COLO829 (cell line): ENCODE data around the gene LTO1.

Experiments used
- DNase-seq: peaks from one replicate; pipeline ENCODE4 v3.0.0; 2012; ENCODE audit warnings: low spot score

Gene LTO1

DNA sequence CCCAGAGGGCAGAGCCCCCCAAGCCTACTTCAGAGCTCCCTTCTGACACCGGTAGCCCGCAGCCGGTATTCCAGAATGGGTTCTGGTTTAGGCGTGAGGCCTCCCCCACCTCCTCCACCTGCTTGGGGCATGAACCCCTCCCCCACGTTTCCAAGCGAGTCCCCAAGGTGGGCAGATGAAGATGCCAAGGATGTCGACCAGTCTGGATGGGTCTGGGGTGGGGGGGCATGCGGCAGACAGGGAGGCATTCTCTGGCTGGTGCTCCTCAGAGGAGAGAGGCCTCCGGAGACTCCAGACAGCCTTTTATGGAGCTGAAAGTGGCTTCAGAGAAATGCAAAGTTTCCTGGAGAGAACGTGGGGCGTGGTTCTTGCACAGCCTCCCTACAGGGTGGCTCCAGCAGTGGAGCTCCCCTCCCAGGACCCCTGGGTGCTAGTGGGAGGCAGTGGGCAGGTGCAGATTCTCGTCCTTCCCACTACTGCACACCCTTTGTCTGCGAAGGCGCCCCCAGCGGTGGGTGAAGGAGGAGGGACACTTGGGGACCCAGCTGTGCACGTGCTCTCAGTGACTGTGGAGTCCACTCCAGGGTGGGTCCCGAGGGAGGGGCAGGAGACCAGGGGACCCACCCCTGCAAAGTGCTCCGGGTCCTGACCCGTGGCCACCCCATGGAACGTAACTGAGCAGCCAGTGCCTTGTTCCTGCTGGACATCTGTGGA is 30.0 kb downstream of the LTO1 start:
- DNase-seq, result no peak

DNA sequence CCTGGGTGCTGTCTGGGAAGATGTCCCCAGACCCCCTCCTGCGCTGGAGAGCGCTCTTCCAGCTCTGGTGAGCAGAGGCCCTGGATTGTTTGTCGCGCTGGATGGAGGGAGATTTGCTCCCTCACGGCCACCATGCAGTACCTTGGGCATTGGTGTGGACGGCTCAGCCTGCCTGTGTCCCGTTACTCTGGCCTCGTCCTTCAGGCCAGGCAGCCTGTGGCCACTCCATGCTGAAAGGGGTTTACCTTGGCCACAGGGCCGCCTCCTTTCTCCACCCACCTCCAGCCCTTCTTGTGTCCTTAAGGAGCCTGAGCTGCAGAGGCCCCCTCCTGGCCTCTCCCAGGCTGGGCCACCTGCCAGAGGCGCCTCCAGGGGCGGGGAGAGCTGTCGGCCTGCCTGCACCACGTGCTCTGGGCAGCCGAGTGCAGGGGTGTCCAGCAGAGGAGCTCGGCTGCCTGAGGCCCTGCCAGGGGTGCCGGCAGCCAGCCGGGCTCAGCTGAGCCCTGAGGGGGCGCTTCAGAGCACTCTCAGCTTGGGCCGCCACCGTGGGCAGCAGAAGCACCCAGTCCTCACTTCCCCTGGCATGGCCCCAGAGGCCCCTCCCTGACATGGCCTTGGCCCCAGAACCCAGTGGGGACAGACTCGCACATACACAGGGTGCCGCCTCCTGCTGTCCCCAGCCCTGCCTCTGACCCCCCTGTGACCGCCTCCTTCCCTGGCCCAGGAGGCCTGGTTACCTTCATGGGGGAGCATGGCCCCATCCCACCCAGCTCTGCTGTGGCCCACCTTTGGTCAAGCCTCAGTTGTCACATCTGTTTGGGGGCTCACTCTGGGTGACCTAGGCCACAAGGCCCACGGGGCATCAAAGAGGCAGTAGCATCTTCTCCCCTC is 30.8 kb downstream of the LTO1 start:
- no peak for DNase-seq

DNA sequence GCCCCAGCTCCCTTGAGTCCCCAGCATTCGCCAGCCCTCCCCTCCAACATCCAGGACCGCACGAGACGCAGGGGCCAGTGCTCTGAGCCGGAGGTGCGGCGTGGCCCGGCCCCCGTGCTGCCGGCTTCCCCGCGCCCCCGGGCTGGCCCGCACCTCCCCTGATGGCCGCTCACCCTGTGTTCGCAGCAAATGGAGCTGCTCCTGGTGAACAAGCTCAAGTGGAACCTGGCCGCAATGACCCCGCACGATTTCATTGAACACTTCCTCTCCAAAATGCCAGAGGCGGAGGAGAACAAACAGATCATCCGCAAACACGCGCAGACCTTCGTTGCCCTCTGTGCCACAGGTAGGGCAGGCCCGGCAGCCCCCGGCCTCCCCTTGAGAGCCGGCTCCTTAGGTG is 31.5 kb downstream of the LTO1 start:
- no peak for DNase-seq

- no peak for DNase-seq
Measured at GRCh38 chr11:69642913-69643632, 32.1 kb downstream of the LTO1 start.

- DNase-seq, result no peak
Measured at GRCh38 chr11:69642549-69642912, 32.6 kb downstream of the LTO1 start.

GRCh38 chr11:69641681-69642548 is 33.2 kb downstream of the LTO1 start:
- no peak for DNase-seq

DNA sequence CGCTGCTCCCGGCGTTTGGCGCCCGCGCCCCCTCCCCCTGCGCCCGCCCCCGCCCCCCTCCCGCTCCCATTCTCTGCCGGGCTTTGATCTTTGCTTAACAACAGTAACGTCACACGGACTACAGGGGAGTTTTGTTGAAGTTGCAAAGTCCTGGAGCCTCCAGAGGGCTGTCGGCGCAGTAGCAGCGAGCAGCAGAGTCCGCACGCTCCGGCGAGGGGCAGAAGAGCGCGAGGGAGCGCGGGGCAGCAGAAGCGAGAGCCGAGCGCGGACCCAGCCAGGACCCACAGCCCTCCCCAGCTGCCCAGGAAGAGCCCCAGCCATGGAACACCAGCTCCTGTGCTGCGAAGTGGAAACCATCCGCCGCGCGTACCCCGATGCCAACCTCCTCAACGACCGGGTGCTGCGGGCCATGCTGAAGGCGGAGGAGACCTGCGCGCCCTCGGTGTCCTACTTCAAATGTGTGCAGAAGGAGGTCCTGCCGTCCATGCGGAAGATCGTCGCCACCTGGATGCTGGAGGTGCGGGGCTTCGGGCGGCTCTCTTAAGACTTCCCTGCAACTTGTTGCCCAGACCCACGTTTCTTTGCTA is 34.1 kb downstream of the LTO1 start, which contains the start of gene CCND1:
CCND1 (plus strand) TSS at position 162 of the 587 bp plus-strand sequence; CDS start at position 320, 158 bp downstream.
- peak; percentile 86 for DNase-seq

DNA sequence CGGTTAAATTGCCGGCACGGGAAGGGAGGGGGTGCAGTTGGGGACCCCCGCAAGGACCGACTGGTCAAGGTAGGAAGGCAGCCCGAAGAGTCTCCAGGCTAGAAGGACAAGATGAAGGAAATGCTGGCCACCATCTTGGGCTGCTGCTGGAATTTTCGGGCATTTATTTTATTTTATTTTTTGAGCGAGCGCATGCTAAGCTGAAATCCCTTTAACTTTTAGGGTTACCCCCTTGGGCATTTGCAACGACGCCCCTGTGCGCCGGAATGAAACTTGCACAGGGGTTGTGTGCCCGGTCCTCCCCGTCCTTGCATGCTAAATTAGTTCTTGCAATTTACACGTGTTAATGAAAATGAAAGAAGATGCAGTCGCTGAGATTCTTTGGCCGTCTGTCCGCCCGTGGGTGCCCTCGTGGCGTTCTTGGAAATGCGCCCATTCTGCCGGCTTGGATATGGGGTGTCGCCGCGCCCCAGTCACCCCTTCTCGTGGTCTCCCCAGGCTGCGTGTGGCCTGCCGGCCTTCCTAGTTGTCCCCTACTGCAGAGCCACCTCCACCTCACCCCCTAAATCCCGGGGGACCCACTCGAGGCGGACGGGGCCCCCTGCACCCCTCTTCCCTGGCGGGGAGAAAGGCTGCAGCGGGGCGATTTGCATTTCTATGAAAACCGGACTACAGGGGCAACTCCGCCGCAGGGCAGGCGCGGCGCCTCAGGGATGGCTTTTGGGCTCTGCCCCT is 34.7 kb downstream of the LTO1 start:
- no peak for DNase-seq

- no peak for DNase-seq
Measured at GRCh38 chr11:69639831-69640230, 35.3 kb downstream of the LTO1 start.

DNA sequence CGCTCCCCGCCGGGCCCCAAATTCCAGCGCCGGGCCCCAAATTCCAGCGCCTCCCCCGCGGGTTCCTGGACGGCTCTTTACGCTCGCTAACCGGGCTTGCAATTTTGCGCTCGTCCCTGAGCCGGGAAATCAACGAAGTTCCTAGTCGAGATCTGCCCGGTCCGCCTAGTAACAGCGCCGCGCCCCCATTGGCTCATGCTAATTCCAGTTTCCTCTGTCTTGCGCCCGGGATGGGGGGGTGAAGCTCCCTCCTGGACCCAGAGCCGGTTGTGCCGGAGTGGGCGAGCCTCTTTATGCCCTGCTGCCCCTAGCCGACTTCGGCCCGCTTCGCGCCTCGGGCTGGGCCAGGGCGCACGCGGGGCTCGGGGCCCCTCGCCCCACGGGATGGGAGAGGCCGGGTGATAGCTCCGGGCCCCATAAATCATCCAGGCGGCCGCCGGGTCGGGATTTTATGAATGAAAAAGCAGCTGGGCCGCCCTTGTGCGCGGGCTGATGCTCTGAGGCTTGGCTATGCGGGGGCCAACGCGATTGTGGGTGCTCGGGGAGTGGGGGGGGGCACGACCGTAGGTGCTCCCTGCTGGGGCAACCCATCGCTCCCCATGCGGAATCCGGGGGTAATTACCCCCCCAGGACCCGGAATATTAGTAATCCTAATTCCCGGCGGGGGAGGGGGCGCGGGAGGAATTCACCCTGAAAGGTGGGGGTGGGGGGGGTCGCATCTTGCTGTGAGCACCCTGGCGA is 36.0 kb downstream of the LTO1 start:
- peak; percentile 86 for DNase-seq

GRCh38 chr11:69637941-69638871 is 36.9 kb downstream of the LTO1 start:
- no peak for DNase-seq

- no peak for DNase-seq
Measured at GRCh38 chr11:69637198-69637940, 37.8 kb downstream of the LTO1 start.

- DNase-seq, result peak; percentile 40
Measured at GRCh38 chr11:69636512-69637197, 38.5 kb downstream of the LTO1 start.

- no peak for DNase-seq
Measured at GRCh38 chr11:69635804-69636511, 39.2 kb downstream of the LTO1 start.

- no peak for DNase-seq
Measured at GRCh38 chr11:69635195-69635594, 40.0 kb downstream of the LTO1 start.

DNA sequence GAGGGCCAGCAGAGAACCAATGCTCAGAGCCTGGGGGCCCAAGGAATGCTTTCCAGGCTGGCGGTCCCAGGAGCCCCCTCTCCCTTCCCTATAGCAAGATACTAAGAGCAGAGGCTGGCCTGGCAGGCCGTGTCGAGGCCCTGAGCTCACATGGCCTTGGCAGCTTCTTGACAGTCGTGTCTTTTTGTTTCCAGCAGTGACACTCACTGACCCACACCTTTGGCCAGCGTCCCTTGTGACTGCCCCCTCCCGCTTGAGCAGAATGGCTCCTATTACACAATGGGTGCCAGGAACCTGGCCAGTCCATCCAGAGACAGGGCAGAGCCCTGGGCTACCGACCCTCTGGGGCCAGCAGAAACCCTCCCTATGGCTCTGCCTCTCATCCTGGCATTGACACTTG is 40.6 kb downstream of the LTO1 start:
- DNase-seq, result no peak

DNA sequence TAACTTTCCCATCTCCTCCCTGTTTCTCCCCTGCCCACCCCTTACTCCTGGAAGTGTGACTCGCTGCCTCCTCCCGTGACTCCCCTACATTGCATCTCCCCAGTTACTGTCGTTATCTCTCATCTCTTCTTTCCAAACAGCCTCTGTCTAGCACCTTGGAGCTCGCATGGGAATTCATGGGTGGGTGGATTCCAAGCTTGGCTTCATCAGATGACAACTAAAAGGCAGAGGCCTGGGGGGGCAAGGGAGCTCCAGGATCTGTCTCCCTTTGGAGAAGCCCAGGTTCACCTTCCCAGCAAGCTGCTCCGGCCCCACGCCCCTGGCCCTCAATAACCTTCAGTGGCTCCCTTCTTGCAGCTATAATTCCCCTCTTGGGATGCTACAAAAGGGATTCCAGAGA is 41.1 kb downstream of the LTO1 start:
- DNase-seq, result no peak
